CD4-positive, alpha-beta T cell (primary cell): ENCODE data around the gene ZBTB7C. TPM values are rescaled to one million over a fixed set of nuclear protein-coding genes. Genes with fewer than 3 reads are reported as not detected.

ENCODE experiments used
- ATAC-seq: fragments of 200-7000 bp; cut with Tn5 transposase; one replicate; pipeline ENCODE4 v1.10.0; 2022; ENCODE audit warnings: mild to moderate bottlenecking; ENCODE audit not compliant: poor library complexity
- CTCF ChIA-PET: fragments of 350-600 bp; sonication (Branson Sonifier 250); formaldehyde crosslinking; loops from one replicate; lab custom pipeline; 2021; ENCODE audit warnings: antibody characterized with exemption, inconsistent platforms; lab: Charles Lee
- POLR2A ChIA-PET: fragments of 350-600 bp; sonication (Branson Sonifier 250); formaldehyde crosslinking; loops from one replicate; lab custom pipeline; 2021; ENCODE audit warnings: antibody characterized with exemption, inconsistent platforms; lab: Charles Lee
- DNase-seq, 14 experiments: peaks; one replicate each; pipeline ENCODE4 v3.0.0-alpha.2; 2013 to 2020; ENCODE audit warnings: mixed read lengths in 2 of 14
- H3K27ac ChIP-seq, 2 donors: one replicate each; pipeline versions ENCODE4 v1.5.1 to v1.7.0; 2013; ENCODE audit warnings: low read length in 2 of 2, low read depth in 1 of 2, mild to moderate bottlenecking in 1 of 2
- H3K27me3 ChIP-seq, 2 experiments: 1 replicate in 1 of 2; 2 replicates in 1 of 2; pipeline versions ENCODE4 v1.6.1 to v1.7.0; 2013; ENCODE audit warnings: low read length in 2 of 2, control low read depth in 1 of 2, mild to moderate bottlenecking in 1 of 2, moderate library complexity in 1 of 2; ENCODE audit not compliant: insufficient read depth in 2 of 2, control insufficient read depth in 1 of 2
- H3K36me3 ChIP-seq: one replicate; pipeline ENCODE4 v1.6.1; 2013; ENCODE audit warnings: low read length, control low read depth; ENCODE audit not compliant: insufficient read depth
- H3K4me1 ChIP-seq: one replicate; pipeline ENCODE4 v1.6.1; 2013; ENCODE audit warnings: low read length, control low read depth; ENCODE audit not compliant: insufficient read depth
- H3K4me3 ChIP-seq: one replicate; pipeline ENCODE4 v1.5.1; 2013; ENCODE audit warnings: mild to moderate bottlenecking, low read length, moderate library complexity
- H3K9me3 ChIP-seq, 2 experiments: 1 replicate in 1 of 2; 2 replicates in 1 of 2; pipeline versions ENCODE4 v1.6.1 to v1.7.0; 2013; ENCODE audit warnings: low read length in 2 of 2, mild to moderate bottlenecking in 2 of 2, control low read depth in 1 of 2, moderate library complexity in 1 of 2; ENCODE audit not compliant: control insufficient read depth in 1 of 2, insufficient read depth in 1 of 2
- H3K27ac Mint-ChIP-seq: one replicate; pipeline ENCODE4 v1.8.0; 2020; ENCODE audit warnings: mixed read lengths
- H3K27me3 Mint-ChIP-seq: one replicate; pipeline ENCODE4 v1.8.0; 2021; ENCODE audit warnings: mixed read lengths
- H3K36me3 Mint-ChIP-seq: one replicate; pipeline ENCODE4 v1.8.0; 2021; ENCODE audit warnings: low read depth, mixed read lengths
- H3K4me1 Mint-ChIP-seq: one replicate; pipeline ENCODE4 v1.8.0; 2021; ENCODE audit warnings: low read depth, mixed read lengths
- H3K4me3 Mint-ChIP-seq: one replicate; pipeline ENCODE4 v1.8.0; 2020; ENCODE audit warnings: mild to moderate bottlenecking, mixed read lengths
- H3K9me3 Mint-ChIP-seq: one replicate; pipeline ENCODE4 v1.8.0; 2020; ENCODE audit warnings: mixed read lengths
- CTCF ChIP-seq: fragments of 200-600 bp; IDR thresholded peaks from one replicate; pipeline ENCODE4 v1.8.0; 2022; ENCODE audit warnings: antibody characterized with exemption, mild to moderate bottlenecking
- intact Hi-C, 2 experiments: fragments of 100-400 bp; cut with DNase I in 1 of 2; cut with micrococcal nuclease in 1 of 2; formaldehyde crosslinking; loops; one replicate each; pipeline versions ENCODE4 v1.15.1 to v1.9.0; 2023 to 2025; cut with DNase I, micrococcal nuclease
- total RNA-seq, 174 experiments: library from RNA in 2 of 174; stranded (reverse) in 2 of 174; gene quantifications; one replicate each; pipeline ENCODE4 v1.2.3 and lab custom pipeline; 2021 to 2026

Gene ZBTB7C
- total RNA-seq, 2 experiments from 2014 or later: not detected

DNA sequence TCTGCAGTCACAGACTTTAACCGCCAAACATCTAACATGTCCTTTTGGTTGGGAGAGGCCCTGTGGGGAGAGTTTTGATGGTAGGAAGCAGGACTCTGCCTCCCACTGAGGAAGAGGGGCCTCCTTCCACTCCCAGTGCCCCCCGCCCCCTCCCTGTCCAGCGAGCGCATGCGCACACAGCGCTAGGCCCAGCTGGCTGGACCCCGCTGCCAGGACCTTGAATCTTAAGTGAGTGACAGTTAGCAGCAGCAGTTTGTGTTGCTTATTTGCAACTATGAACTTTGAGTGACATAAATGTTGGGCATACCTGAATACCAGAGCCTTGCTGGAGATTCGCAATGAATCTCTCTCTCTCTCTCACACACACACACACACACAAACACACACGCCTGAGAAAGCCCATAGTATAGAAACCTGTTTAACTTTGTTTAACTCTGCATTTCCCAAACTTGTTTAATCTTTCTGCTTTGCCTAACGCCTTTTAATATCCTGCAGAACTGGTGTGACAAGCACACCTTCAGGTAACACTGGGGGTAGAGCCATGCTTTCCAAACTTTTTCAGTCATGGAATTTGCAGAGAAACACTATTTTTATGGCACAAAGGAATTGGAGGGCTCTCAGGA, 344.1 kb downstream of the ZBTB7C start:
- no peak overlapping the region for H3K4me3 Mint-ChIP-seq
- CTCF ChIA-PET: no interaction called here

GRCh38 chr18:48061781-48062570, 347.2 kb downstream of the ZBTB7C start:
- H3K27me3 Mint-ChIP-seq: peaks cover 29% of the 10 kb centered on the region
- ChIA-PET CTCF (no interaction called here), POLR2A (no interaction called here)
- TF ChIP-seq CTCF: no peak
- H3K4me1 Mint-ChIP-seq: no peaks in the 10 kb centered on the region
- no peaks in the 10 kb centered on the region for H3K36me3 ChIP-seq
- H3K4me3 Mint-ChIP-seq: no peak overlapping the region
- H3K27ac Mint-ChIP-seq: no peak overlapping the region
- H3K9me3 ChIP-seq: no peaks in the 10 kb centered on the region
- ATAC-seq: no peak
- no peak overlapping the region for H3K4me3 ChIP-seq
- H3K36me3 Mint-ChIP-seq: no peaks in the 10 kb centered on the region
- DNase-seq: no peak
- no peaks in the 10 kb centered on the region for H3K4me1 ChIP-seq
- peaks cover 4 to 18% of the 10 kb centered on the region in 2 experiments for H3K27me3 ChIP-seq
- no peaks in the 10 kb centered on the region for H3K9me3 Mint-ChIP-seq
- H3K27ac ChIP-seq: no peak overlapping the region
- intact Hi-C loops: no loop called here

More for the DNA sequence above, 344.1 kb downstream of the ZBTB7C start:
- H3K36me3 Mint-ChIP-seq: no peaks in the 10 kb centered on the region
- H3K4me1 ChIP-seq: no peaks in the 10 kb centered on the region
- no peak overlapping the region for H3K4me3 ChIP-seq
- intact Hi-C loops: no loop called here
- no peaks in the 10 kb centered on the region for H3K4me1 Mint-ChIP-seq
- TF ChIP-seq CTCF: no peak
- no peak for DNase-seq
- peaks cover 16% of the 10 kb centered on the region for H3K27me3 Mint-ChIP-seq
- H3K27ac Mint-ChIP-seq: no peak overlapping the region
- H3K9me3 ChIP-seq: no peaks in the 10 kb centered on the region
- no peaks in the 10 kb centered on the region for H3K27me3 ChIP-seq
- no peaks in the 10 kb centered on the region for H3K9me3 Mint-ChIP-seq
- no peak overlapping the region for H3K27ac ChIP-seq
- H3K36me3 ChIP-seq: no peaks in the 10 kb centered on the region
- ATAC-seq: no peak
- POLR2A ChIA-PET: no interaction called here

- Mint-ChIP-seq H3K4me1 (no peaks in the 10 kb centered on the region), H3K27me3 (peaks cover 29% of the 10 kb centered on the region), H3K9me3 (no peaks in the 10 kb centered on the region), H3K27ac (no peak overlapping the region), H3K36me3 (no peaks in the 10 kb centered on the region), H3K4me3 (no peak overlapping the region)
- no peaks in the 10 kb centered on the region for H3K4me1 ChIP-seq
- ChIA-PET POLR2A (no interaction called here), CTCF (no interaction called here)
- H3K9me3 ChIP-seq: no peaks in the 10 kb centered on the region
- ATAC-seq (no peak), DNase-seq (no peak)
- peaks cover 4 to 19% of the 10 kb centered on the region in 2 experiments for H3K27me3 ChIP-seq
- H3K36me3 ChIP-seq: no peaks in the 10 kb centered on the region
- no peak overlapping the region for H3K4me3 ChIP-seq
- no peak for TF ChIP-seq CTCF
- intact Hi-C loops: no loop called here
- H3K27ac ChIP-seq: no peak overlapping the region
These were observed 348.2 kb downstream of the ZBTB7C start for GRCh38 chr18:48060970-48061369.
